H7 (cell line): ENCODE measurements around the gene SYNDIG1. TPM values are rescaled to one million over a fixed set of nuclear protein-coding genes. Genes with fewer than 3 reads are reported as not detected.

Experiments used
- DNase-seq: peaks from one replicate; pipeline ENCODE4 v3.0.0; 2012
- H3K27me3 ChIP-seq: 2 replicates; pipeline ENCODE4 v1.6.0; 2011; ENCODE audit warnings: mild to moderate bottlenecking, low read length; ENCODE audit not compliant: control insufficient read depth, insufficient read depth
- H3K36me3 ChIP-seq: replicated peaks from 2 replicates; pipeline ENCODE4 v1.5.1; 2011; ENCODE audit warnings: low read length; ENCODE audit not compliant: control insufficient read depth, insufficient read depth
- H3K4me3 ChIP-seq: 2 replicates; pipeline ENCODE4 v1.5.1; 2011; ENCODE audit warnings: low read depth, mild to moderate bottlenecking, control low read depth, low read length, moderate library complexity; ENCODE audit not compliant: insufficient read depth
- total RNA-seq: library from RNA; depleted of rRNA; stranded (reverse); fragments of >200 nt; shearing (Covaris generic); gene quantifications from 2 replicates; pipeline ENCODE4 v1.2.3, GENCODE V29; 2014

The SYNDIG1 gene
- total RNA-seq, 1 experiment from 2014 or later, result 9.2 TPM

DNA sequence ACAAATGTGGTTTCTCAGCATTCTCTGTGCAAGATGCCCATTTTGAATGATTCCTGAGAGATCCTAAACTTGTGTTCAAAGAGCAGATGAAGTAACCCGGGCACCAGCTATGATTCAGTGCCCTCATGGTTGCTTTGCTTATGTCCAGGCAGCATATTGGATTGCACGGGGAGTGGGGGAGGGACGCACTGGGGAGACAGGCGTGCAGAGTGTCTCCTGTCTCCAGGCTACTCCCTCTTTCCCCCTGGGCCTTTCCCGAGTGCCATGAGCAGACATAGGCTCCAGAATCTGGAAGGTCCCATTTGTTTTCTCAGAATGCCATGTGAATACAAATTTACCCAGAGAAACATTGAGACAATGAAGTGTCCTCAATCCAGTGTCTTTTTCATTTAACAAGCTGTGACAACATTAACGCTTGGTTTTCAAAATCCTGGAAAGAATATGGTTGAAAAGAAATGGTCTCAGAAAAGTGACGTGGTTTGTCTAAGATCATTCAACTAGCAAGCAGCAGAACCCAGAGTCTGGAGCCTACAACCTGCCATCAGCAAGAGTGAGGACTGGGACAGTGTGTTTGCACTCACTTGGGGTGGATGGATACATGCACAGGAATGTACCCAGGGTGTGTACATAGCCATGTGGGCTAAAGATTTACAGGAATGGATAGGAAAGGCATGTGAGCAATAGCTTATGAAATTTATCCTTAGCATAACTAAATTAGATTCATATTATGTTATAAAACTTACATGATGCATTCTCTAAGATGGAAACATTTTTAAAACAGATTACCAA lies 4.2 kb downstream of the SYNDIG1 start:
- no peak for DNase-seq
- H3K36me3 ChIP-seq, result no peaks in the 10 kb centered on the region
- peaks cover 25% of the 10 kb centered on the region for H3K27me3 ChIP-seq
- no peak overlapping the region for H3K4me3 ChIP-seq

DNA sequence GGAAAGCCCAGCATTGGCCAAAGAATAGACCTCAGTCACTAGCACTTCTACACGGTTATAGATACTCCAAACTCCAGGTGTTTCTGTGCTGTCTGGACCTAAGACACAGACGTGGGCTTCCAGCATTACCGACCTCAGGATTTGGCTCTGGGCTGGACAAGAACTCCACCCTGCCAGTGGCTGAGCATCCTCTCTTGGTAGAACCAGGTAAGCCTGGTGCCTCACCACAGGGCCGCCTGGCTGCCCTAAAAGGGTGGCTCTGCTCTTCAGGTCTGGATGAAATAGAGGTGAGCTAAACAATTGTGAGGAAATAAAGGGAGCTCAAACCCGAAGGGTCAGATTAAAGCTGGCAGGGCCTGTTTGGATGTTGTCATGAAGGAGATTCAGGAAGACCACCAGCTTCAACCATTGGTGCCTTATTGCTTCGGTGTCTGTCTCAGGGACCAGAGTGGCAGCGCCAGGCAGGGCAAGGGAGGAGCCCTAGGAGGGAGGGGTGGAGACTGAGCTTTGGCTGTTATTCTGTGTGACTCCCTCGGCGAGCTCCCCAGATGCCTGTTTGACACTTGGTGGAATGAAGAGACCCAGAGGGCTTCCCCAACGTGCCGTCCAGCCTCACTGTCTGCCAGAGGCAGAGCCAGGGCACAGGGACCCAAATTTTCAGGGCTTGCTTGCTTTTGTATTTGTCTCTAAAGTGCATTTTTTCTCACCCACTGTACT lies 8.6 kb downstream of the SYNDIG1 start:
- Histone ChIP-seq H3K4me3 (no peak overlapping the region), H3K27me3 (peaks cover 4% of the 10 kb centered on the region; the same call in 1 of the 2 replicates), H3K36me3 (no peaks in the 10 kb centered on the region)
- no peak for DNase-seq

DNA sequence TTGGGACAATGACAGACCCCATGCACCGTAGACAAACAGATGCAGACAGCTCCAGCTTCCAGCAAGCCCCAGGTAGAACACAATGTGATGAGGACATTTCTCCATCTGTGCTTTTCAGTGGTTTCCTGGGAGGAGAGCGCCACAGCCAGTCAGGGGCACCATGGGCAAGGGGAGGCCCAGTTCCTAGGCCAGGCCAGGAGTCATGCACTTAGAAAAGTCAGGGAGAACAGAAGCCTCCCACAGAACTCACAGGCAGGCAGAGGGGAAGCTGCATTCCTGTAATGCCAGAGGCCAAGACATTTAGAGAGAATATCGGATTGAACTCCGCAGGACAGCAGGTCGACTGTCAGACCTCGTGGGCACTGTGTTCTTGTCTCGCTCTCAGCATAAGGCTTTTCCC lies 9.2 kb downstream of the SYNDIG1 start:
- no peaks in the 10 kb centered on the region for H3K27me3 ChIP-seq
- no peaks in the 10 kb centered on the region for H3K36me3 ChIP-seq
- no peak overlapping the region for H3K4me3 ChIP-seq
- no peak for DNase-seq

- Histone ChIP-seq H3K36me3 (no peaks in the 10 kb centered on the region), H3K27me3 (no peaks in the 10 kb centered on the region), H3K4me3 (no peak overlapping the region)
- no peak for DNase-seq
These were observed 9.7 kb downstream of the SYNDIG1 start for GRCh38 chr20:24479106-24479505.

DNA sequence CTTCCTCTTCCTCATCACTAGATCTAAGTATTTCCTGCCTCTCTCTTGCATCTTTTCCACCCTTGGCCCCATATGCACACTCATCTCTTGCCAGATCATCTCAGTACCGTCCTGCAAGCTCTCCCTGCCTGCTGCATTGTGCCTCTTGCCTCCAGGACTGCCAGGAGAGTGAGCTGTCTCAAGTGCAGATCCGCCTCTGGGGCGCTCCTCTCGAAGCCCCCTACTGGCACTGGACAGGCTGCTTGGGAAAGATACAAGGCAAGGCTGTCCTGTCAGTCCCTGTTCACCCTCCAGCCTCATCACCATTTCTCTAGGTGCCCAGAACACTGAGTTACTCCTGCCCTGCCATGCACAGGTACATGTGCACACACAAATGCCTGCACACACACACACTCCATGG lies 10.2 kb downstream of the SYNDIG1 start:
- H3K36me3 ChIP-seq, result no peaks in the 10 kb centered on the region
- no peaks in the 10 kb centered on the region for H3K27me3 ChIP-seq
- no peak for DNase-seq

GRCh38 chr20:24480509-24480908 lies 11.1 kb downstream of the SYNDIG1 start:
- no peak for DNase-seq
- no peaks in the 10 kb centered on the region for H3K36me3 ChIP-seq
- H3K4me3 ChIP-seq, result no peak overlapping the region
- no peaks in the 10 kb centered on the region for H3K27me3 ChIP-seq

More for the DNA sequence above, 10.2 kb downstream of the SYNDIG1 start:
- H3K4me3 ChIP-seq, result no peak overlapping the region

- no peak for DNase-seq
These were observed 11.7 kb downstream of the SYNDIG1 start for GRCh38 chr20:24481173-24481572.

DNA sequence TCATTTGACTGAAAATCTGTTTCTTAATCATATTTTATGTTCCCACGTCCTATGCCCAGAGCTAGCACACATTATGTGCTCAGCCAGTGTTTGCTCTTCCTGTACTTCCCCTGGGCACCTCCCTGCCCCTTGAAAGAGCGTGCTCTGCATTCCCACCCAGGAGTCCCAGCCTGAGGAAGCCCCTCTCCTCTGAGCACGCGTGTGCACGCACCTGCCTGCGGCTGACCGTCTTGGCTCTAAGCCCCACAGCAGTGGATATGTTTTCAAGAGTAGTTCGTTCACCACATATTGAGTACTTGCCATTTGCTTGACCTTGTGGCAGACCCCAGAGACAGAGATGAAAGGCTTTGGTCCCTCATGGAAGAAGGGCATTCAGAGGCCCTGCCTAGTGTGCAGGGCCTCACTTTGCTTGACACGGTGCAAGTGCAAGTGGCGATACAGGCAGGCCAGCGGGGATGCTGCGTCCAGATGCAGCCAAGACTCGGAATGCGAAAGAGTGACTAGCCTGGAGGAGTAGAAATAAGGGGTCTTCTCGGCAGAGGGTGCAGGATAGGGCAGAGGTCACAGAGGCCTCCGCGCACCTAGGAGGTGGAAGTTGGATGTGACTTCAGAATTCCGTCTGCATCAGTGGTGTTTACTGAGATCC lies 14.1 kb downstream of the SYNDIG1 start:
- Histone ChIP-seq H3K4me3 (no peak overlapping the region), H3K27me3 (no peaks in the 10 kb centered on the region), H3K36me3 (no peaks in the 10 kb centered on the region)
- no peak for DNase-seq

More at GRCh38 chr20:24481173-24481572, 11.7 kb downstream of the SYNDIG1 start:
- no peaks in the 10 kb centered on the region for H3K36me3 ChIP-seq
- H3K4me3 ChIP-seq, result no peak overlapping the region
- no peaks in the 10 kb centered on the region for H3K27me3 ChIP-seq

DNA sequence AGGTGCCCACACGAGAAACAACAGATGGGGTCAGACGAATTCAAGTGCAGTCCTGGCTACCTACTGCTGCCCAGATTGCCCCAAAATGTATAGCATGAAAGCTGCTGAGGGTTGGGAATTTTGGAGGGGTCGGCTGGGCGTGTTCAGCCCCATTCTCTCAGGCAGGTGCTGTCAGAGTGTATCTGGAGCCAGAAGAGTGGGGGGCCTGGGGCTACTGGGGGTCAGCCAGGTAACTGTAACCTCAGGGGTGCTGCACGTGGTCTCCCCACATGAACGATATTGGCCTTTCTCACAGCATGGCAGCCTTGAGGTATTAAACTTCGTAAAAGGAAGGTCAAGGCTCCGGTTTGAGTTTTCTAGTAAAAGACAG lies 14.6 kb downstream of the SYNDIG1 start:
- Histone ChIP-seq H3K36me3 (no peaks in the 10 kb centered on the region), H3K27me3 (no peaks in the 10 kb centered on the region), H3K4me3 (no peak overlapping the region)
- no peak for DNase-seq

DNA sequence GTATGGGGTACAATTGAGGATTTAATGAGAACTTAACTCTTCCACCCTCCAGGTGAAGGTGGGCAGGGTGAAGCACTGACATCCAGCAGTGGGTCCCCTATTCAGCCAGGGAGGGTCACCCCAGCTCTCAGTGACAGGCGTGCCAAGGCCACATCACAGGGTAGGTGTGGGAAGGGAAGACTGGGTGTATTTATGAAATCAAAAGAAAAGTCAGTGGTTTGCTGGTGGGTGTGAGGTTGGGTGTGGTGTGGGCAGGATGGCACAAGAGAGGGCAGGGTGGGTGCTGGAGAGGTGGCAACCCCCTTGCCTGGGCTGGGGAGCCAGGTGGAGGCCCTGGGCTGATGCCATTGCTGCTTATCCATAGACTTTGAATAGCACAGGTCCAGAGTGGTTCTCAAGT lies 16.6 kb downstream of the SYNDIG1 start:
- H3K27me3 ChIP-seq, result no peaks in the 10 kb centered on the region
- DNase-seq, result no peak
- H3K4me3 ChIP-seq, result no peak overlapping the region
- 0 out of 2 replicates have a peak, but pooled peaks cover 1% of the 10 kb centered on the region for H3K36me3 ChIP-seq

DNA sequence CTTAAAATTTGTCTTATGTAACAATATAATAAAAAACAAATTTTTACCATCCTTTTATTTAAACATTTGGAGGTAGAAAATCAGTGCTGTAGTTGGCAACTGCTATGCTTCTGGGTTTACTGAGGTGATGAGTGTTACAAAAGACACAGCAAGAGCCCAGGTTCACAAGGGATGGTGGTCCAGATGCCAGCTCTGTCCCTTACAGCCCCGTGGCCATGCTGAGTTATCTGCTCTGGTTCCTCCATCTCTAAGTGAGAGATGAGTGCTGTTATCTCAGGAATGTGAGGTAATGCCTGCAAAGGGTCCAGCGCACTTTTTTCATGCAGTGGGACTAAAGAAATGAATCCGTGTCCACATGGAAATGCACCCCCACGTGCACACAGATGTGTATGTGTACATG lies 17.8 kb downstream of the SYNDIG1 start:
- Histone ChIP-seq H3K27me3 (no peaks in the 10 kb centered on the region), H3K4me3 (no peak overlapping the region), H3K36me3 (0 out of 2 replicates have a peak, but pooled peaks cover 1% of the 10 kb centered on the region)
- no peak for DNase-seq

DNA sequence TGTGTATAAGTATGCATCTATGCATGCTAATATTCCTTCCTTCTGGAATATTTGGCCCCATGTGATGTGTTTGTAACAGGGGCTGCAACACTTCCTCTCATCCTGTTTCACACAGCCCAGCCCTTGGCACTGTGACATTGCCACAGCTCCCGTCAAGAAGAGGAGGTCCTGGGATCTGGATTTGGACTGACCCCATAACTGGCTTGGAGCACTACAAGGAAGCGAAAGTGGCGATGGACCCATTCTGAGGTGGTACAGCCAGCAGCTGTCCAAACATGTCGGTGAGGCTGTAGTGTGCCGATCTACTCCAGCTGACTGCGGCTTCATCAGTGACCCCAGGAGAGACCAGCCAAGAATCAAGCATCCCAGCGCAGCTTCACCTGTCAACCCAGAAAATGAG lies 18.2 kb downstream of the SYNDIG1 start:
- no peak overlapping the region for H3K4me3 ChIP-seq
- H3K36me3 ChIP-seq, result 0 out of 2 replicates have a peak, but pooled peaks cover 1% of the 10 kb centered on the region
- no peaks in the 10 kb centered on the region for H3K27me3 ChIP-seq
- no peak for DNase-seq

- H3K27me3 ChIP-seq, result no peaks in the 10 kb centered on the region
- H3K4me3 ChIP-seq, result no peak overlapping the region
- no peak for DNase-seq
- H3K36me3 ChIP-seq, result 0 out of 2 replicates have a peak, but pooled peaks cover 1% of the 10 kb centered on the region
These were observed 18.8 kb downstream of the SYNDIG1 start for GRCh38 chr20:24488064-24488799.

DNA sequence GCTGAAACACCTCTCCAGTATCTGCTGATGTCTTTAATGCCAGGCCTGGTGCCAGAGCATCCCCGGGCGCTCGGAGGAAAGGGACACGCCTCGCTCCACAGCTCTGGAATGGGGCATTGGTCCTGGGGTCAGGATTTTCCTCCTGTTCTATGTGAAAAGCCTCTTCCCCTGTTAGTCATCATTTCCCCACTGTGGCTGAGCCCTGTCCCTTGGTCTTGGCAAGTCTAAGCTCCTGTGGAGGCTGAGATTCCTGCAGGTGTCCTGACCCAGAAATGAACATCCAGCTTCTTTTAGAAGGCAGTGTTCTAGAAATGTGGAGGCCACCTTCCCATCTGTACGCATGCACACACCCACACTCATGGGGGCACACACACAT lies 19.4 kb downstream of the SYNDIG1 start:
- Histone ChIP-seq H3K4me3 (no peak overlapping the region), H3K27me3 (no peaks in the 10 kb centered on the region), H3K36me3 (0 out of 2 replicates have a peak, but pooled peaks cover 1% of the 10 kb centered on the region)
- DNase-seq, result no peak
